ENCODE results near the gene CAMK1D. TPM values are rescaled to one million over a fixed set of nuclear protein-coding genes. Genes with fewer than 3 reads are reported as not detected.

The CAMK1D gene
- total RNA-seq, 4 donors from 2014 or later = 5.6 to 23.9 (median 7.4) TPM

- no peak for TF ChIP-seq CTCF (IDR thresholded peaks at IDR 0.05)
- no peak for TF ChIP-seq POLR2A (IDR thresholded peaks at IDR 0.05)
- H3K27ac ChIP-seq = no peak overlapping the region
- no peaks in the 10 kb centered on the region for H3K9me3 ChIP-seq
- H3K4me1 ChIP-seq = no peaks in the 10 kb centered on the region
- no peaks in the 10 kb centered on the region for H3K36me3 ChIP-seq
- no peaks in the 10 kb centered on the region for H3K27me3 ChIP-seq
- DNase-seq = no peak
- H3K4me3 ChIP-seq = no peak overlapping the region
These were observed 31.7 kb downstream of the CAMK1D start for GRCh38 chr10:12380999-12381398.

GRCh38 chr10:12381536-12382156, 32.3 kb downstream of the CAMK1D start:
- no peak overlapping the region for H3K4me3 ChIP-seq
- no peaks in the 10 kb centered on the region for H3K4me1 ChIP-seq
- no peak overlapping the region for H3K27ac ChIP-seq
- no peaks in the 10 kb centered on the region for H3K9me3 ChIP-seq
- DNase-seq = no peak
- H3K36me3 ChIP-seq = no peaks in the 10 kb centered on the region
- no peaks in the 10 kb centered on the region for H3K27me3 ChIP-seq
- TF ChIP-seq POLR2A (IDR thresholded peaks at IDR 0.05) = no peak
- TF ChIP-seq CTCF (IDR thresholded peaks at IDR 0.05) = no peak

DNA sequence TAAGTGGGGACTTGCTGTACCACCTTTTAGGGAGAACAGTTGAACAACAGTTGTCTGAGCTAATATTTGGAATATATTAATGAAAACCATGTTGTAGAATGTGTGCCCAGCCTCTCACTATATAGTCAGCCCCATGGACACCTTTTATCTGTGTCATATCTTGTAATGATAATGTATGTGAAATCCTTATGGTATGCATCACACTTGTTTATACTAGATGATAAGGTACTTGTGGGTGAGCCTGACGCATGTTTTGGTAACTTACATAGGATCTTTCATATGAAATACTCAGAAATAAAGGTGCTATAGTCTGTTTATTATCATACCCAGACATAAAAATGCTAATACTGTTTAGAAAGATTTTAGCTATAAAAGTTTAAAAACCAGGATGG, 32.8 kb downstream of the CAMK1D start:
- H3K27ac ChIP-seq = no peak overlapping the region
- no peaks in the 10 kb centered on the region for H3K27me3 ChIP-seq
- H3K36me3 ChIP-seq = no peaks in the 10 kb centered on the region
- H3K4me3 ChIP-seq = no peak overlapping the region
- TF ChIP-seq POLR2A (IDR thresholded peaks at IDR 0.05) = no peak
- TF ChIP-seq CTCF (IDR thresholded peaks at IDR 0.05) = no peak
- H3K4me1 ChIP-seq = no peaks in the 10 kb centered on the region
- DNase-seq = no peak
- no peaks in the 10 kb centered on the region for H3K9me3 ChIP-seq

DNA sequence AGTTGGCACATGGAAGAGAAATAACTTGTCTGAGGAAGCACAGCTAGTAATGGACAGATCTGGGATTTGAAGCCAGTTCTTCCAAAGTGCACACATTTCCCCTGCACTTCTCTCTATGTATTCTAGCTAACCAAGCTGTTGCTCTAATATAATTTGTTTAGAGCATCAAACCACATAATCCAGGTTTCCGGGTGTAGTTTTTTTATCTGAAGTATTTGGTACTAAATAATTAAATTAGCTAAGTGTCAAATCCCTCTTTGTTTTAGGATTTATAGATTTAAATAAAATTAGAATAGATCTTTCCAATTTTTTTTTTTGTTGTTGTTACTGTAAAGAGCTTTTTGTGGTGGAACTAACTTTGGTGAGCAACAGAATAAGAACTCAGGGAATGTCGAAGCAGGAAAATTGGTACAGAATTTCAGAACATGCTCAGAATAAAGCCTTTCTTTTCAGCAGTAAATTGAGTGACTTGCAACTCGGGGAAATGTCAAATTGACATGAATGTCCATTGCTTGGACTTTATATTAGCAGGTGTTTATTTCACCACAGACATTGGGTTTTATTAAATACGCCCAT, 33.7 kb downstream of the CAMK1D start:
- no peak for TF ChIP-seq POLR2A (IDR thresholded peaks at IDR 0.05)
- no peak for TF ChIP-seq CTCF (IDR thresholded peaks at IDR 0.05)
- DNase-seq = no peak
- Histone ChIP-seq H3K4me1 (no peaks in the 10 kb centered on the region), H3K4me3 (no peak overlapping the region), H3K27ac (no peak overlapping the region), H3K9me3 (no peaks in the 10 kb centered on the region), H3K36me3 (no peaks in the 10 kb centered on the region), H3K27me3 (no peaks in the 10 kb centered on the region)

- peaks cover 0 to 8% (median 0%) of the 10 kb centered on the region in 4 donors for H3K4me1 ChIP-seq
- no peak overlapping the region for H3K27ac ChIP-seq
These were observed 35.6 kb downstream of the CAMK1D start for GRCh38 chr10:12384906-12385305.

More at GRCh38 chr10:12384906-12385305, 35.6 kb downstream of the CAMK1D start:
- no peaks in the 10 kb centered on the region for H3K9me3 ChIP-seq
- H3K36me3 ChIP-seq = no peaks in the 10 kb centered on the region
- H3K4me3 ChIP-seq = no peak overlapping the region
- DNase-seq = no peak
- no peak for TF ChIP-seq CTCF (IDR thresholded peaks at IDR 0.05)
- TF ChIP-seq POLR2A (IDR thresholded peaks at IDR 0.05) = no peak
- H3K27me3 ChIP-seq = no peaks in the 10 kb centered on the region
